ENCODE measurements around the gene DTWD2.

DNA sequence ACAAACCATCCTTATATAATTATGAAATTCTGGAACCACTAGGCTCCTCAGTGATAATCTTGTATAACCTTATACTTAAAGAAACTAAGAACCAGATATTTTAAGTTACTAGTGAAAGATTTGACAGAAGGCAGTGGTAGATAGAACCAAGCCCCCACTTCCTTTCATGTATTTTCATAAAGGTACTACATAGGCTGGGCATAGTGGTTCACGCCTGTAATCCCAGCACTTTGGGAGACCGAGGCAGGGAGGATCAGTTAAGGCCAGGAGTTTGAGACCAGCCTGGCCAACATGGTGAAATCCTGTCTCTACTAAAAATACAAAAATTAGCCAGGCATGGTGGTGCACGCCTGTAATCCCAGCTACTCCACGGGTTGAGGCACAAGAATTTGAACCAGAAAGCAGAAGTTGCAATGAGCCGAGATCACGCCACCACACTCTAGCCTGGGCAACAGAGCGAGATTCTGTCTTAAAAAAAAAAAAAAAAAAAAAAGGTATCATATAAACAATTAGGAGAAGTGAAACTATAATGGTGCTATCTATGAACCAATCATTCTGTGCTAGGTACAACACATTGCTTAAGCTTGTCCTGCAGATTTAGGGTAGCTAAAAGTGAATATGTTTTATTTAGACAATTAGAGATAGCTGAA lies 27.9 kb upstream of the DTWD2 start:
- TF ChIP-seq ZNF331 (CRISPR knock-in tag; IDR thresholded peaks at IDR 0.05; ENCODE audit: low read depth) (no peak), POLR2AphosphoS5 (IDR thresholded peaks at IDR 0.05; ENCODE audit: low read depth) (no peak), EZH2 (IDR thresholded peaks at IDR 0.05; ENCODE audit: low read depth, unreplicated experiment) (no peak), CREB1 (CRISPR knock-in tag; IDR thresholded peaks at IDR 0.05; ENCODE audit: low read depth) (no peak), ETS1 (IDR thresholded peaks at IDR 0.05) (no peak), EZH2phosphoT487 (IDR thresholded peaks at IDR 0.05; ENCODE audit: unreplicated experiment) (no peak), JUNB (IDR thresholded peaks at IDR 0.05; ENCODE audit: unreplicated experiment) (no peak), NANOG (IDR thresholded peaks at IDR 0.05; ENCODE audit: borderline replicate concordance) (no peak), STAT1 (IDR thresholded peaks at IDR 0.05; ENCODE audit: unreplicated experiment) (no peak), ZNF114 (CRISPR knock-in tag; IDR thresholded peaks at IDR 0.05) (no peak), ZNF462 (CRISPR knock-in tag; IDR thresholded peaks at IDR 0.05) (no peak)
- TF ChIP-seq, protein P1, sequence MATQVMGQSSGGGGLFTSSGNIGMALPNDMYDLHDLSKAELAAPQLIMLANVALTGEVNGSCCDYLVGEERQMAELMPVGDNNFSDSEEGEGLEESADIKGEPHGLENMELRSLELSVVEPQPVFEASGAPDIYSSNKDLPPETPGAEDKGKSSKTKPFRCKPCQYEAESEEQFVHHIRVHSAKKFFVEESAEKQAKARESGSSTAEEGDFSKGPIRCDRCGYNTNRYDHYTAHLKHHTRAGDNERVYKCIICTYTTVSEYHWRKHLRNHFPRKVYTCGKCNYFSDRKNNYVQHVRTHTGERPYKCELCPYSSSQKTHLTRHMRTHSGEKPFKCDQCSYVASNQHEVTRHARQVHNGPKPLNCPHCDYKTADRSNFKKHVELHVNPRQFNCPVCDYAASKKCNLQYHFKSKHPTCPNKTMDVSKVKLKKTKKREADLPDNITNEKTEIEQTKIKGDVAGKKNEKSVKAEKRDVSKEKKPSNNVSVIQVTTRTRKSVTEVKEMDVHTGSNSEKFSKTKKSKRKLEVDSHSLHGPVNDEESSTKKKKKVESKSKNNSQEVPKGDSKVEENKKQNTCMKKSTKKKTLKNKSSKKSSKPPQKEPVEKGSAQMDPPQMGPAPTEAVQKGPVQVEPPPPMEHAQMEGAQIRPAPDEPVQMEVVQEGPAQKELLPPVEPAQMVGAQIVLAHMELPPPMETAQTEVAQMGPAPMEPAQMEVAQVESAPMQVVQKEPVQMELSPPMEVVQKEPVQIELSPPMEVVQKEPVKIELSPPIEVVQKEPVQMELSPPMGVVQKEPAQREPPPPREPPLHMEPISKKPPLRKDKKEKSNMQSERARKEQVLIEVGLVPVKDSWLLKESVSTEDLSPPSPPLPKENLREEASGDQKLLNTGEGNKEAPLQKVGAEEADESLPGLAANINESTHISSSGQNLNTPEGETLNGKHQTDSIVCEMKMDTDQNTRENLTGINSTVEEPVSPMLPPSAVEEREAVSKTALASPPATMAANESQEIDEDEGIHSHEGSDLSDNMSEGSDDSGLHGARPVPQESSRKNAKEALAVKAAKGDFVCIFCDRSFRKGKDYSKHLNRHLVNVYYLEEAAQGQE (IDR thresholded peaks at IDR 0.05; ENCODE audit: unreplicated experiment), result no peak
- TF ChIP-seq, protein P2, sequence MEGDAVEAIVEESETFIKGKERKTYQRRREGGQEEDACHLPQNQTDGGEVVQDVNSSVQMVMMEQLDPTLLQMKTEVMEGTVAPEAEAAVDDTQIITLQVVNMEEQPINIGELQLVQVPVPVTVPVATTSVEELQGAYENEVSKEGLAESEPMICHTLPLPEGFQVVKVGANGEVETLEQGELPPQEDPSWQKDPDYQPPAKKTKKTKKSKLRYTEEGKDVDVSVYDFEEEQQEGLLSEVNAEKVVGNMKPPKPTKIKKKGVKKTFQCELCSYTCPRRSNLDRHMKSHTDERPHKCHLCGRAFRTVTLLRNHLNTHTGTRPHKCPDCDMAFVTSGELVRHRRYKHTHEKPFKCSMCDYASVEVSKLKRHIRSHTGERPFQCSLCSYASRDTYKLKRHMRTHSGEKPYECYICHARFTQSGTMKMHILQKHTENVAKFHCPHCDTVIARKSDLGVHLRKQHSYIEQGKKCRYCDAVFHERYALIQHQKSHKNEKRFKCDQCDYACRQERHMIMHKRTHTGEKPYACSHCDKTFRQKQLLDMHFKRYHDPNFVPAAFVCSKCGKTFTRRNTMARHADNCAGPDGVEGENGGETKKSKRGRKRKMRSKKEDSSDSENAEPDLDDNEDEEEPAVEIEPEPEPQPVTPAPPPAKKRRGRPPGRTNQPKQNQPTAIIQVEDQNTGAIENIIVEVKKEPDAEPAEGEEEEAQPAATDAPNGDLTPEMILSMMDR (conservative IDR thresholded peaks at IDR 0.05; ENCODE audit: low read depth in 2 of 2), result no peak
